GM21786 (cell line): Measurements from ENCODE around the gene HERC4.
A peak's percentile ranks its signal among the peaks of the same experiment; 100 is the strongest.
"Not testable (repeated sequence)": the region's sequence is repeated elsewhere in the genome, so short reads cannot be mapped to it uniquely, and the experiment has no call there.

Source experiments
- ATAC-seq: cut with Tn5 transposase; IDR thresholded peaks from one replicate; pipeline ENCODE4 v1.9.1; 2021; ENCODE audit not compliant: unreplicated experiment

Gene HERC4

GRCh38 chr10:68095153-68095552 is 20.1 kb upstream of the HERC4 start:
- no peak for ATAC-seq

- no peak for ATAC-seq
Measured at GRCh38 chr10:68092512-68092911, 17.4 kb upstream of the HERC4 start.

- no peak for ATAC-seq
Measured at GRCh38 chr10:68090586-68090985, 15.5 kb upstream of the HERC4 start.

- ATAC-seq, result peak; percentile 53
Measured at GRCh38 chr10:68088740-68089139, 13.7 kb upstream of the HERC4 start.

- no peak for ATAC-seq
Measured at GRCh38 chr10:68087685-68088401, 12.8 kb upstream of the HERC4 start.

GRCh38 chr10:68086910-68087684 is 12.0 kb upstream of the HERC4 start:
- no peak for ATAC-seq

GRCh38 chr10:68086011-68086410 is 10.9 kb upstream of the HERC4 start:
- ATAC-seq, result no peak

GRCh38 chr10:68084469-68084868 is 9.4 kb upstream of the HERC4 start:
- no peak for ATAC-seq

- ATAC-seq, result no peak
Measured at GRCh38 chr10:68083953-68084352, 8.9 kb upstream of the HERC4 start.

- ATAC-seq, result no peak
Measured at GRCh38 chr10:68082872-68083271, 7.8 kb upstream of the HERC4 start.

GRCh38 chr10:68081916-68082315 is 6.8 kb upstream of the HERC4 start:
- no peak for ATAC-seq

- no peak for ATAC-seq
Measured at GRCh38 chr10:68080853-68081431, 5.9 kb upstream of the HERC4 start.

GRCh38 chr10:68079434-68079833 is 4.4 kb upstream of the HERC4 start:
- no peak for ATAC-seq

- ATAC-seq, result no peak
Measured at GRCh38 chr10:68077026-68077425, 1.9 kb upstream of the HERC4 start.

GRCh38 chr10:68076081-68076480 is 998 bp upstream of the HERC4 start:
- not testable (repeated sequence) for ATAC-seq

GRCh38 chr10:68075550-68076004 is 494 bp upstream of the HERC4 start:
- ATAC-seq, result no peak

- no peak for ATAC-seq
Measured at GRCh38 chr10:68074031-68074774, 880 bp downstream of the HERC4 start.

- no peak for ATAC-seq
Measured at GRCh38 chr10:68073631-68074030, 1.5 kb downstream of the HERC4 start.

- no peak for ATAC-seq
Measured at GRCh38 chr10:68067508-68067907, 7.6 kb downstream of the HERC4 start.

- no peak for ATAC-seq
Measured at GRCh38 chr10:68067029-68067428, 8.1 kb downstream of the HERC4 start.

GRCh38 chr10:68053553-68053952 is 21.5 kb downstream of the HERC4 start:
- ATAC-seq, result no peak
